Smooth muscle cell of the brain vasculature (primary cell): Measurements from ENCODE around the gene OPRL1.

ENCODE experiments used
- DNase-seq: peaks from one replicate; pipeline ENCODE4 v3.0.0-alpha.2; 2012; ENCODE audit warnings: low read depth, low spot score

Gene OPRL1

GRCh38 chr20:64102647-64103354, 22.9 kb downstream of the OPRL1 start:
- DNase-seq = no peak

GRCh38 chr20:64103871-64104666, 24.2 kb downstream of the OPRL1 start:
- no peak for DNase-seq

DNA sequence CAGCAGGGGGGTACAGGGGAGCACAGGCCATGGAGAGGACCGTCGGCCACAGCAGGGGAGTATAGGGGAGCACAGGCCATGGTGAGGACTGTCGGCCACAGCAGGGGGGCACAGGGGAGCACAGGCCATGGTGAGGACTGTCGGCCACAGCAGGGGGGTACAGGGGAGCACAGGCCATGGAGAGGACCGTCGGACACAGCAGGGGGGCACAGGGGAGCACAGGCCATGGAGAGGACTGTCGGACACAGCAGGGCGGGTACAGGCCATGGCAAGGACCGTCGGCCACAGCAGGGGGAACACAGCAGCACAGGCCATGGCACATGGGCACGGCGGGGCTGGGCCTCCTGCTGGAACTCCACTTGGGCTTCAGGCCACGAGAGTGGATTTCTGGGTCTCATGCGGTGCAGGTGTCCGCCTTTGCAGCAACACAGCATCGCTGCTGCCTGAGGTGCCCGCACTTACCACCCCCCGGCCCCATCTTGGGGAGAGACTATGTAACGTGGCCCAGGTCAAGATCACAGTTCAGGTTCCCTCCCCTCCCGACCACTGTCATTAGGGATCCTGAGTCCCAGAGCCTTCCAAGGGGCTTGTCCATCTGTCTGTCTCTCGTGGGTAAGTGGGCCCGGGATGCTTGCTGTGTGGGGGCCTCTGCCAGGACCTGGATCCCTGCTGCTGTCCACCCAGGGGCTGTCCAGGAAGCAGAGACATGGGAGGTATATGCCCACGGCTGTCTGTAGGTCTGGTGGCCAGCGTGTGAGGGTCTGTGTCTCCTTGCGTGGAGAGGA, 25.0 kb downstream of the OPRL1 start:
- DNase-seq = no peak

DNA sequence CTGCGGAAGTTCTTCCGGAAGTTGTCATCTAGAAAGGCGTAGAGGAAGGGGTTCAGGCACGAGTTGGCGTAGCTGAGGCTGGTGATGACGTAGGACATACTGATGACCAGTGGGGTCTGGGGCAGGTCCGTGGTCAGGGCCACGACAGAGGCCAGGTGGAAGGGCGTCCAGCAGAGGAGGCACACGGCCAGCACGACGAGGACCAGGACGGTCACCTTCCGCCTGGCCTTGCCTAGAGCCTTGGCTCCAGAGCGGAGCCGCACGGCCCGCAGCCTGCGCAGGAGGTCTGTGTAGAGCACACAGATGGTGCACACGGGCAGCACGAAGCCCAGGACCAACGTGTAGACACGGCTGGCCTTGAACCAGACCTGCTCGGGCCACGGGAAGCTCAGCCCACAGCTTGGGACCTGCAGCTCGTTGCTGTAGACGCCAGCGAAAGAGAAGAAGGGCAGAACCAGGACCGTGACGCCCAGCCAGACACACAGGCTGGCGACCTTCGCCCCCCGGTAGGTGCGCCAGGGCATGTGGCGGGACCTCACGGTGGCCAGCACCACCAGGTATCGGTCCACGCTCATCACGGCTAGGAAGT, 26.1 kb downstream of the OPRL1 start:
- no peak for DNase-seq

DNA sequence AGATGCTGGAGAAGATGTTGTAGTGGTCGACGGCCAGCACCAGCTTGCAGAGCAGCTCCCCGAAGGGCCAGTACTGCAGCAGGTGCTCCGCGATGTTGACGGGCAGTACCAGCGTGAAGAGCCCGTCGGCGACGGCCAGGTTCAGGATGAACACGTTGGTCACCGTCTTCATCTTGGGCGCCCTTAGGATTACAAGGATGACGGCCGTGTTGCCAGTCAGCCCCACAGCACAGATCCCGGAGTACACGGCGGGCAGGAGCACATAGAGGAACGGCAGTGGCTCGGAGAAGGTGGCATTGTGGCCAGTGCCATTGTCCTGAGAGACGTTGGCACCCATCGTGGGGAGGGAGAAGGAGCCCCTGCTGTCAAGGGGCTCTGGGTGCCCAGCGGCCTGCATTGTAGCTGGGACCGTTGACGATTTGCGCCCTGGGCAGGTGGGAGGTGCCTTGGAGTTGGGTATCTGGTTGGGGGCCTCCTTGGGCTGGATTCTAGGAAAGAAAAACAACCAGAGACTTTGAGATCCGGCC, 26.6 kb downstream of the OPRL1 start:
- no peak for DNase-seq

DNA sequence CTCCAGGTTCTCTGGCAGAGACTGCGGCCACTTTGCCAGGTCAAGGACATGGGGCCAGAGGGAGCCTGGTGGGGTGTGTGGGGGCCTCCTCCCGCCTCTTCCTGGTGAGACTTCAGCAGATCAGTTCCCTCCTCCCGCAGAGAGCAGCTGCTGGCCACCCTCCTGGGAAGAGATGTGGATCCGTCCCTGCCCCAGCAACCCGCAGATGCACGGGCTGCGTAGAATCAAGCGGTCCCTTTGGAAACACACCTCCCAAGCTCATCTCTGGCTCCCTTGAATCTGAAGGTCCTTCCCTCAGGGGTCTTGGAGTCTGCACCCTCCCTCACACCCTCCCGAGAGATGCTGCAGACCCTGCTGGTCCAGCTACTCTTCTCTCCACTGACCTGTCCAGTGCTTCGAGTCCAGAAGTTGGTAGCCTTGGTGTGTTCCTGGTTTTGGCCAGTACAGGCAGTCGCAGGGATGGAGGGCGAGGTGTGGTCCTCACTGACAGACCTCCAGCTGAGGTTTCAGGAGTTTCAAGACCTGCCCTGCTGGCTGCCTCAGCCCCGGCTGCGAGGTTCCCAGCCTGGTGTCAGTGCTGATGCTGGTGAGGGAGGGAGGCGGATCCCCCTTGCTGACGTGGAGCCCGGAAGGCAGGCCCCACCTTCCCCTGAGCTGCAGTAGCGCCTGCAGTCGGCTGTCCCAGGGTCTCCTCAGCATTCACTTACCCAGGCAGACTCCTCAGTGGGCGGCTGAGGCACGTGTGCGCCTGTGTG, 27.3 kb downstream of the OPRL1 start, which contains the start of gene NPBWR2:
TSS of gene NPBWR2 (minus strand) at position 585 of the 755 bp plus-strand sequence. CDS start 734 bp downstream, outside the sequence.
- DNase-seq = no peak

DNA sequence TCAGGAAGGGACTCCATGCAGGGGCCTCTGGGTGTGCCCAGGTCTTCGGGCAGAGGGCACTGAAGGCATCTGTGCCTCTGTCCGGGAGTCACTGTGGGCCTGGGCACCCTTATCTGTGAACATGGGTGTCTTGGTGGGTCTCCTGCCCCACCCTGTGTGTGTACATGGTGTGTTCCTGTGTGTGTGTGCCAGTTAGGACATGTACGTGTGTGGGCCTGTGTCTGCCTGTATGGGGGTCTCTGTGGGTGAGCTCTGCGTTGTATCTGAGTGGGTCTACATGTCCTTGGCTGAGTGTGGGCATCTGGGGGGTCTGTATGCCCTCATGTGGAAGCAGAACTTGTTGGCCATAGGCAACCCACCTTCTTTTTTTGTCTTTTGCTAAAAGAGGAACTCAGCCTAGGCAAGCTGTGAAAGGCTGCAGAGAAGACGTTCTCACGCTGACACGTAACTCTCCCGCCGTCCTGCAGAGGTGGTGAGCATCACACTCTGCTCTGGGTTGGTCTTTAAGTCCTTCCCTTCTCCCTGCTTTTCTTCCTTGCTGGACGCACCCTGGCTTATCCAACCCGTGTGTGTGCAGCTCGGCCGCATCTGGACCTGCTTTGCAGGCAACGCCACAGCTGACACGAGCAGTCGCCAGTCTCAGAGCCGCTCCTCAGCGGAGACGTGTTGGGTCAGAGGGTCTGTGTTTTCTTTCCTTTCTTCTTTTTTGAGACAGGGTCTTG, 28.0 kb downstream of the OPRL1 start:
- no peak for DNase-seq

- DNase-seq = no peak
Measured at GRCh38 chr20:64108731-64109681, 29.1 kb downstream of the OPRL1 start.

GRCh38 chr20:64109831-64110391, 30.0 kb downstream of the OPRL1 start:
- no peak for DNase-seq

DNA sequence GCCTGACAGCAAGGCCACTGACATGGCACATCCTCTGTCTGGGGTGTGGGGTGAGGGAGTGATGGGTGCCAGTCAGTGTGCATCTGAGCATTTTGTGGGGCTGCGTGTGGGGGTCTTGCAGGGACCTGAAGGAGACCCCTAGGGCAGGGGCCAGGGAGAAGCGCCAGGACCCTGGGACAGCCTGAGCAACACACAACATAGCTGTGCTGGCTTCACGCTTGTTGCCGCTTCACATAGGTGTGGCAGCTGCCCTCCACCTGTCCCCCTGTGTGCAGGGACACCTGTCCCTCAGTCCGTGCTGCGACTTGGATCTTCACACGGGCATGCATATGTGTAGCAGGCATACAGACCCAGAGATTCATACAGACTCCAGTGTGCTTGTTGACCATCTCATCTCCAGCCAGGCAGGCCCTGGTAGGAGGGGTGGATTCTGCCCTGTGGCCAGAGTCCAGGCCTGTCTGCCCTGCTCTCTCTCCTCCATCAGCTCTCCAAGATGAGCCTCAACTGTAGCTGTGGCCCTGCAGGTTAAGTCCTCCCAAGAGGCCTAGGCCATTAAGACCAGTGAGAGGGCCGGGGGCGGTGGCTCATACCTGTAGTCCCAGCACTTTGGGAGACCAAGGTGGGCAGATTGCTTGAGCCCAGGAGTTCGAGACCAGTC, 30.7 kb downstream of the OPRL1 start:
- DNase-seq = no peak

DNA sequence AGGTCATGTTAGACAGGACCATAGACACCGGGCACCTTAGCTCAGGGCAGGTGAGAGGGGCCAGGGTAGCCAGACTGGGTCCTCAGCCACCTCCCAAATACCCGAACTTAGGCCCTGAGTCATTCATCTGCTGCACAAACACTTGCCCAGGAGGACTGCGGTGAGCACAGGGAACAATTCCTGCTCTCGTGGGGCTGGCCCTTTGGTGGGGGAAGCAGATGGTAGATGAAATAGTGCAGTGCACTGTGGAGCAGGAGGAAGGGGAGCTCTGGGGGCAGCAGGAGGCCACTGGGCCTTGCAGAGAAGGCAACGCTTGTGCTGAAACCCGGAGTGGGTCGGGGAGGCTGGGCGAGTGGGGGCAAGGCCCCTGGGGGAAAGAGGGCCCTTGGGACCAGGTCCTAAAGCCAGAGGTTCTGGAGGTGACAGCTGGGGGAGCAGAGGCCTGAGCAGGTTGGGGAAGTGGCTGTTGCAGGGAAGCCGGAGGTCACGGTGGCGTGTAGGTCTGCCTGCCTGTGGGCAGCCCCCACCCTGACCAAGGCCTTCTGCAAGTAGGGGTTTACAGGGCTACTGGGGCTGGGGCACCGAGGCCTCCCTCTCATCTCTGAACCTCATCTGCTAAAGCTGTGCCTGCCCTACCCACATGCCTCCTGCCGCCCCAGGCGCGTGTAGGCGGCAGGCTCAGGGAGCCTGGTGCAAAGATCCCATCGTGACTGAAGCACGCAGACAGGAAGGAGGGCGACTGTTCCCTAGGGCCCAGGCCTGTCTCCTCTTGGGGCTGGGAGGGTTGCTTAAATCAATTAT, 32.2 kb downstream of the OPRL1 start:
- no peak for DNase-seq

GRCh38 chr20:64112691-64113443, 33.0 kb downstream of the OPRL1 start:
- no peak for DNase-seq

DNA sequence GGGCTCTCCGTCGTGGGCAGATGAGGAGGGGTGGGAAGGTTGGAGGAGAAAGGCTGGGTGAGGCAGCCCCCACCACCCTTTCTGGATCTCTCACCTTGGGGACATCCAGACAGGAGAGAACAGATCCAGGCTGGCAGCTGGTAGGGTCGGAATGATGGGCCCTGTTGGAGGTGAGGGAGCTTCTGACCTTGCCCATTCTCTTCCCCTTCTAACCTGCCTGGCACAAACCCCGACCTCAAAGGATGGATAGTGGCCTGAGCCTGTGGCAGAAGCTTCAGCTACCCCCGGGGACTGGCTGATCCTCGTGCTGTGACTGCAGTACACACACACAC, 33.5 kb downstream of the OPRL1 start:
- no peak for DNase-seq

GRCh38 chr20:64113796-64114355, 34.0 kb downstream of the OPRL1 start:
- DNase-seq = no peak

- no peak for DNase-seq
Measured at GRCh38 chr20:64114356-64114971, 34.6 kb downstream of the OPRL1 start.
